ENCODE data around the gene RCAN3.
"Not testable (repeated sequence)": the region's sequence is repeated elsewhere in the genome, so short reads cannot be mapped to it uniquely, and the experiment has no call there.

RCAN3 gene

DNA sequence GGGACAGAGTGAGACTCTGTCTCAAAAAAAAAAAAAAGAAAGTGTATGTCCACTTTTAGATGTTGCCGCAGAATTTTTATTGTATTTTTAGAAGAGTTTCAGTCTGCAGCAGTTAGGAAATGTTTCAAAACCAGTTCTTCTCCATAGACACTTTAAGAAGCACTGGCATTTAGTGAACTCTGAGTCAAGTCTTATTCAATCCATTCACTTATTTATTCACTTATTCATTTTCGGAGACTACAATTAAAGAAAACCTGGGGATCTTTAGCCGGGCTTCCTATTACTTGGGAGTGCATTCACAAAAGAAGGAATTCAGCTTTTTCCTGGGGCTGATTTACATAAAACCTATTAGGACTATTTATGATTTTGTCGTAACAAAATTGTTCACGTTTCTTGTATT lies 12.3 kb downstream of the RCAN3 start:
- TF ChIP-seq, protein P1, sequence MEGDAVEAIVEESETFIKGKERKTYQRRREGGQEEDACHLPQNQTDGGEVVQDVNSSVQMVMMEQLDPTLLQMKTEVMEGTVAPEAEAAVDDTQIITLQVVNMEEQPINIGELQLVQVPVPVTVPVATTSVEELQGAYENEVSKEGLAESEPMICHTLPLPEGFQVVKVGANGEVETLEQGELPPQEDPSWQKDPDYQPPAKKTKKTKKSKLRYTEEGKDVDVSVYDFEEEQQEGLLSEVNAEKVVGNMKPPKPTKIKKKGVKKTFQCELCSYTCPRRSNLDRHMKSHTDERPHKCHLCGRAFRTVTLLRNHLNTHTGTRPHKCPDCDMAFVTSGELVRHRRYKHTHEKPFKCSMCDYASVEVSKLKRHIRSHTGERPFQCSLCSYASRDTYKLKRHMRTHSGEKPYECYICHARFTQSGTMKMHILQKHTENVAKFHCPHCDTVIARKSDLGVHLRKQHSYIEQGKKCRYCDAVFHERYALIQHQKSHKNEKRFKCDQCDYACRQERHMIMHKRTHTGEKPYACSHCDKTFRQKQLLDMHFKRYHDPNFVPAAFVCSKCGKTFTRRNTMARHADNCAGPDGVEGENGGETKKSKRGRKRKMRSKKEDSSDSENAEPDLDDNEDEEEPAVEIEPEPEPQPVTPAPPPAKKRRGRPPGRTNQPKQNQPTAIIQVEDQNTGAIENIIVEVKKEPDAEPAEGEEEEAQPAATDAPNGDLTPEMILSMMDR (IDR thresholded peaks at IDR 0.05; ENCODE audit: insufficient read depth, missing control alignments), result no peak
- no peak for FAIRE-seq
- DNase-seq (ENCODE audit: insufficient read length, low spot score), result no peak

DNA sequence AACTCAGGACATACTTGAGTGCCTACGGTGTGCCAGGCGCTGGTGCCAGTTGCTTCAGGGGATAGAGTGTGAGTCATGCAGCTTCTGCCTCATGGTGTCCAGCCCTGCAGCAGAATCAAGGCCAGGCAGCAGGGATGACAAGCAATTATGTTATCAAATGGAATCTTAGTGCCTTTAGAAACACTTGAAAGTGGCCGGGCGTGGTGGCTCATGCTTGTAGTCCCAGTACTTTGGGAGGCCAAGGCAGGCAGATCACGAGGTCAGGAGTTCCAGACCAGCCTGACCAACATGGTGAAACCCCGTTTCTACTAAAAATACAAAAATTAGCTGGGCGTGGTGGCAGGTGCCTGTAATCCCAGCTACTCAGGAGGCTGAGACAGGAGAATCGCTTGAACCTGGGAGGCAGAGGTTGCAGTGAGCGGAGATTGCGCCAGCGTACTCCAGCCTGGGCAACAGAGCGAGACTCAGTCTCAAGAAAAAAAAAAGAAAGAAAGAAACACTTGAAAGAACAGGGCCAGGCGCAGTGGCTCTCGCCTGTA lies 13.1 kb downstream of the RCAN3 start:
- not testable (repeated sequence) for DNase-seq (ENCODE audit: insufficient read length, low spot score); FAIRE-seq

DNA sequence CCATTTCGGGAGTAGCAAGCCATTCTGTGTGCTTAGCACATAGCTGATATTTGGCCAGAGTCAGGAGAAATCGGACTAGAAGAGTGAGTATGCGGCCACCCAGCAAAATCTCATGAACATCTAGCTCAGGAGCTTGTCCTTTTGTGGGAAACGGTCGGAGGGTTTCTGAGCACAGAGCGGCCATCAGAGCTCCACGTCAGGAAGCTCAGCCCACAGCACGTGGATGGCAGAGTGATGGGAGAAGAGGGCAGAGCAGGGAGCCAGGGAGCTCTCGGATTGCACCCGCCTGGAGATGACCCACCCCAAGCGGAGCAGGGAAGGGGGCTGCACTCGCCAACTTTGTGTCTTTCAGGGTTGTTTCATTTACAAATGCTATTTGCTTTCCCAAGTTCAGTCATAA lies 13.9 kb downstream of the RCAN3 start:
- TF ChIP-seq, protein P1 (IDR thresholded peaks at IDR 0.05; ENCODE audit: insufficient read depth, missing control alignments), result no peak
- DNase-seq (ENCODE audit: insufficient read length, low spot score) (no peak), FAIRE-seq (no peak)

DNA sequence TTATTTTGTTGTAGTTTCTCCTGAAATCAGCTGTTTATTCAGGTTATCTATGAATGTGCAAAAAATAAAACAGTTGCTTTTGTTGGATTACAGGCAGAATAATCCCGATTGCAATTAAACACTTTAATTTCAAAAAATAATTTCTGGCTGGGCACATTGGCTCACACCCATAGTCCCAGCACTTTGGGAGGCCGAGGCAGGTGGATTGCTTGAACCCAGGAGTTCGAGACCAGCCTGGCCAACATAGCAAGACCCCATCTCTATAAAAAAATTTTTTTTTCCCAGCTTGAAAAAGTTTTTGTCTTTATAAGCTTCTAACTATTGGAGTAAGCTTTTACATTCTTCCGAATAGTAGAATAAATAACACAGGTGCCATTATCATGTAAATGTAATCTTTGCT lies 15.3 kb downstream of the RCAN3 start:
- TF ChIP-seq, protein P1 (IDR thresholded peaks at IDR 0.05; ENCODE audit: insufficient read depth, missing control alignments), result no peak
- FAIRE-seq (no peak), DNase-seq (ENCODE audit: insufficient read length, low spot score) (no peak)

DNA sequence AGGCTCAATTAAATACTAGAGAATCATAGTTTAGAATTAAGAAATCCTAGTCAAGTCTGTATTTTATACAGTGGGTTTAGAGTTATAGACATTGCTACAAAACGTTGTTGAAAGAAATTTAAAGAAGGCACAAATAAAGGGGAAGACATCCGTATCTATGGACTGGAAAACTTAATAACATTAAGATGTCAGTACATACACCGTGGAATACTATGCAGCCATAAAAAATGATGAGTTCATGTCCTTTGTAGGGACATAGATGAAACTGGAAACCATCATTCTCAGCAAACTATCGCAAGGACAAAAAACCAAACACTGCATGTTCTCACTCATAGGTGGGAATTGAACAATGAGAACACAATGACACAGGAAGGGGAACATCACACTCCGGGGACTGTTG lies 17.6 kb downstream of the RCAN3 start:
- not testable (repeated sequence) for FAIRE-seq; DNase-seq (ENCODE audit: insufficient read length, low spot score)

DNA sequence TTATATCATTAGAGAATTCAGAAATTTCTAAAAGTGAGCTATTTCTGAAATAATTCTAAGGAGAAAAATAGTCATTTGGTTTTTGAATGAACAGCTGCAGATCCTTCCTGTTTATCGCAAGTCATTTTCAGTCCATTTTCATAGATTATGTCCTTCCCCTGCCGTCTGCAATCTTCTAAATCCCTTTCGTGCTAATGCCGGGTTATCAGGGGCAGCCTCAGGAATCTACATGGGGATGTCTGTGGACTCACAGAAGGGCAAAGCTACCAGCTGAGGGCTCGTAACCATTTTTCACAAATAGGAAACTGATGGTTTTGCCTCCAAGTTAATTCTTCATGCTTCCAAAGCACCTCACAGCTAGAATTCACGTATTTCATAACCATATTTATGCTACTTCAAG lies 23.0 kb downstream of the RCAN3 start:
- TF ChIP-seq, protein P1 (IDR thresholded peaks at IDR 0.05; ENCODE audit: insufficient read depth, missing control alignments), result no peak
- FAIRE-seq (no peak), DNase-seq (ENCODE audit: insufficient read length, low spot score) (no peak)

DNA sequence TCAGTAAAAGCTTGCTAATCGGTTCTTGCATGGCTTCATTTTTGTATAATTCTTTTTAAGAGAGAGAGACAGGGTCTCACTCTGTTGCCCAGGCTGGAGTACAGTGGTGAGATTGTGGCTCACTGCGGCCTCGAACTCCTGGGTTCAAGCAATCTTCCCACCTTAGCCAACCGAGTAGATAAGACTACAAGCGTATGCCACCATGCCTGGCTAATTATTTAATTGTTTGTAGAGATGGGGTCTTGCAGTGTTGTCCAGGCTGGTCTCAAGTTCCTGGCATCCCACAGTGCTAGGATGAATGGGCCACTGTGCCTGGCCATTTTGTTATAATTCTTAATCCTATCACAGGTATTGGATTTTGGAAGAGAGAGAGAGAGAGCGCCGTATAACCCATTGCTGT lies 23.4 kb downstream of the RCAN3 start:
- TF ChIP-seq, protein P1 (IDR thresholded peaks at IDR 0.05; ENCODE audit: insufficient read depth, missing control alignments), result no peak
- FAIRE-seq (no peak), DNase-seq (ENCODE audit: insufficient read length, low spot score) (no peak)

DNA sequence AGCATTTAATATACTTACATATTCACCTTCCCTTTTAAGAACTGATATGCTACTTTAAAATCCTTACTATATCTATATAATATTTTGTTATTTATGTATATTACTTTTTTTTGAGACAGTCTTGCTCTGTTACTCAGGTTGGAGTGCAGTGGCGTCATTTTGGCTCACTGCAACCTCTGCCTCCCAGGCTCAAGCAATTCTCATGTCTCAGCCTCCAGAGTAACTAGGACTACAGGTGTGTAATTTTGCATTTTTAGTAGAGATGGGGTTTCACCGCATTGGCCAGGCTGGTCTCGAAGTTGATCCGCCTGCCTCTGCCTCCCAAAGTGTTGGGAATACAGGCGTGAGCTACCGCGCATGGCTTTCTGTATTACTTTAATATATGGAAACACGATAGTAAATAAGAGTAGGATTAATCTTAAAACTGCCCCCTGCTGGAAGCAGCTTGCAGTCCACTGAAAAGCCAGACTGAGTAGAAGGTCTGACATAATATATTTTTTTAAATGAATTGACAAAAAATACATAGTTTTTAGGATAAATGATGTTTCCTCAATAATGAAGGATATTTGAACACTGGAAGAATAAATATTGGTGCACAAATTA lies 24.4 kb downstream of the RCAN3 start:
- DNase-seq (ENCODE audit: insufficient read length, low spot score), result no peak
- FAIRE-seq, result no peak
- TF ChIP-seq, protein P1 (IDR thresholded peaks at IDR 0.05; ENCODE audit: insufficient read depth, missing control alignments), result peak; percentile 55

All from D721Med (cell line).